Frontal cortex (tissue), 4 donors: ENCODE measurements around the gene PIK3R5. TPM values are rescaled to one million over a fixed set of nuclear protein-coding genes. Genes with fewer than 3 reads are reported as not detected.
"Not testable (repeated sequence)": the region's sequence is repeated elsewhere in the genome, so short reads cannot be mapped to it uniquely, and the experiment has no call there.

ENCODE experiments used
- DNase-seq, 2 donors: peaks; one replicate each; pipeline ENCODE4 v3.0.0; 2012; ENCODE audit warnings: low spot score in 2 of 2
- FAIRE-seq: peaks from 2 replicates; lab custom pipeline; 2012; peaks lifted over from hg19 to GRCh38; lab: Jason Lieb, UNC
- total RNA-seq: library from RNA; depleted of rRNA; stranded (reverse); fragments of >200 nt; gene quantifications from one replicate; pipeline ENCODE4 v1.2.3, GENCODE V29; 2014
- donor health status: control.
- donor health status: control.
- donor health status: control.

PIK3R5 gene
- total RNA-seq, 1 donor from 2014 or later: 0.41 TPM

DNA sequence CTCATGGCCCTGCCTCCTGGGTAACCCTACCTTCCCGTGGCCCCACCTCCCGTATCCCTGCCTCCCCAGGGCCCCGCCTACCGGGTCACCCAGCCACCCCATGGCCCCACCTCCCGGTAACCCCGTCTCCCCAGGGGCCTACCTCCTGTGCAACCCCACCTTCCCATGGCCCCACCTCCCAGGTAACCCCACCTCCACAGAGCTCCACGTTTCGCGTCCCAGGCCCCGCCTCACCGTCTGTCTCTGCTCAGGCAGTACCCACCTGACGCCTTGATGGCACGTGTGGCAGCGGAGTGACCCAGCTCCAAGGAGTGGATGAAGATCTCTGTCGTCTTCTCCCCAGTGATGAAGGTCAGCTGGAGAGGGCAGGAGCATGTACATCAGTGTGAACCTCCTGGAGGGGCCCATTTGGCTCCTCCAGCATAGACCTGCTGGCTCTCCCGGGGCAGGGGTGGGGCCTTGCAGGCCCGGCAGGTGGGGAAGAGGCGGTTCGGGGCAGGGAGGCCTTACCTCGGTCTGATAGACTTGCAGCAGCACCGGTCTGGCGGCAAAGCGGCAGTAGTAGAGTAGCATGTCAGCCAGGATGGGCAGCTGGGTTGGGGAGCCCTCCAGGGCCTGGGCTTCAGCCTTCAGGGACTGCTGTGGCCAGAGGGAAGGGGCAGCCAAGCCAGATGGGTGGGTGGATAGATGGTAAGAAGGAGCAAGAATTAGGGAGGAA, 79.4 kb downstream of the PIK3R5 start:
- FAIRE-seq: no peak
- DNase-seq: no peak

DNA sequence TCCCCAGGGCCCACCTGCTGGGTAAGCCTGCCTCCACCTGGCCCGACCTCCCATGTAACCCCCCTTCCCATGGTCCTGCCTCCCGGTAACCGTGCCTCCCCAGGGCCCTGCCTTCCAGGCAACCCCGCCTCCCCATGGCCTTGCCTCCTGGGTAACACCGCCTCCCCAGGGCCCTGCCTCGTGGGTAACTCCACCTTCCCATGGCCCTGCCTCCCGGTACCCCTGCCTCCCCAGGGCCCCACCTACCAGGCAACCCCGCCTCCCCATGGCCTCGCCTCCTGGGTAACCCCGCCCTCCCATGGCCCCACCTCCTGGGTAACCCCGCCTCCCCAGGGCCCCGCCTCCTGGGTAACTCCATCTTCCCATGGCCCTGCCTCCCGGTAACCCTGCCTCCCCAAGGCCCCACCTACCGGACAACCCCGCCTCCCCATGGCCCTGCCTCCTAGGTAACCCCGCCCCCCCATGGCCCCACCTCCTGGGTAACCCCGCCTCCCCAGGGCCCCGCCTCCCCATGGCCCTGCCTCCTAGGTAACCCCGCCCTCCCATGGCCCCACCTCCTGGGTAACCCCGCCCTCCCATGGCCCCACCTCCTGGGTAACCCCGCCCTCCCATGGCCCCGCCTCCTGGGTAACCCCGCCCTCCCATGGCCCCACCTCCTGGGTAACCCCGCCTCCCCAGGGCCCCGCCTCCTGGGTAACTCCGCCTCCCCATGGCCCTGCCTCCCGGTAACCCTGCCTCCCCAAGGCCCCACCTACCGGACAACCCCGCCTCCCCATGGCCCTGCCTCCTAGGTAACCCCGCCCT, 80.1 kb downstream of the PIK3R5 start:
- FAIRE-seq, DNase-seq: not testable (repeated sequence)

DNA sequence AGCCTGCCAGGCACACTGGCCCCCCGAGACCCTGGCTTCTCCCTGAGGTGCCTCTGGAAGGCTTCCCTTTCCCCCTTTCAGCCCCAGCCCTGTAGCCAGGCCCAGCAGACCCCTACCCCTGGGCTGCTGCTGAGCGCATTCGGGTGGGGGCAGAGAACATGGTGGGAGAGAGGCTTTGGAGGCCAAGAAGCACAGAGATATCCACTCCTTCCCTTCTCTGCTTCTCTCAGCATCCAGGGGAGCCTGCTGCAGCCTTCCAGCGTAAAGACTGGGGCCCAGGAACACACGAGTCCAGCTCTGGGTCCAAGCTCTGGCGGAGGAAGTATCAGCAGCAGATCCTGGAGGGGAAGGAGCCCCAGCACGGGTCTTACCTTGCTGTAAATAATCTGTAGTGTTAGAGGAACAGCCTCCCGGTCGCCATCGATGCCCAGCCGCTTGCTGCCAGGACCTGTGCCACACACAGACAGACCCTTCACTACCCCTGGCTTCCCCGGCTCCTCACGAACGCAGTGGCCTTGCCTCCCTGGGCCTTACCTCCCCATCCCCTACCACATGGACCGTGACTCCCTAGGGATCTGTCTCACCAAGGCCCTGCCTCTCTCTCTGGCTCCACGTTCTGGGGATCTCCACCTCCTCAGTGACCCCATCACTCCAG, 81.0 kb downstream of the PIK3R5 start:
- no peak for DNase-seq
- FAIRE-seq: no peak

DNA sequence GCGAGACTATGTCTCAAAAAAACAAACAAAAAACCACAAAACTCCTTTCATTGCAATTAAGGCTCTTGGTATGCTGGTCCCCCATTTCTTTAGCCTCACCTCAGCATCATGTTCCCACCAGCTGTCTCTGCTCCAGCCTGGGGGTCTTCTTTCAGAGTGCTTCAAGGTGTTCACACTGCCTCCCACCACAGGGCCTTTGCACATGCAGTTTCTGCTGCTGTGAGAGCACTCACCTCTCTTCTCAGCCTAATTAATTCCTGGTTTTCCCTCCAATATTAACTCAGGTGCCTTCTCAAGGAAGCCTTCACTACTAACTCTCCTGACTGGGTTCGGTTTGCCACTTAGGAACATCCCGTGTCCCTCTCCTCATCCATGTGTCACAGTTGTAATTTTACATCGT, 82.2 kb downstream of the PIK3R5 start:
- no peak for FAIRE-seq
- DNase-seq: no peak

DNA sequence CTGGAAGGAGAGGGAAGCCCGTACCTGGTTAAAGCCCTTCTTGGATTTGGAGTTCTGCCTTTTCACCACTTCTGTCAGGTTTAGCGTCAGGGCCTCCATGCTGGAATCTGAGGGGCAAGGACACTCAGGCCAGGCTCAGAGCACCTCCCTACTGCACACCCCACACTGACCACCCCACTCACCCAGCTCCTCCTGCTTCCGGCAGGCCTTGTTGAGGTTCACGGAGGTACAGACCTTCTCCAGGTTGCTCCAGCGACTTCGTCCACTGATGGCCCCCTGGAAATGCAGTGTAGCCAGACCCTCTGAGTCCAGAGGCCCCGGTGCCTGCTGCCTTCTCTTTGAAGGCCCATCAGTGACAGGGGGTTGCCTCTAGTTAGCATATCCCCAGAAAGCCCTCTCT, 83.9 kb downstream of the PIK3R5 start:
- no peak for FAIRE-seq
- DNase-seq: no peak

DNA sequence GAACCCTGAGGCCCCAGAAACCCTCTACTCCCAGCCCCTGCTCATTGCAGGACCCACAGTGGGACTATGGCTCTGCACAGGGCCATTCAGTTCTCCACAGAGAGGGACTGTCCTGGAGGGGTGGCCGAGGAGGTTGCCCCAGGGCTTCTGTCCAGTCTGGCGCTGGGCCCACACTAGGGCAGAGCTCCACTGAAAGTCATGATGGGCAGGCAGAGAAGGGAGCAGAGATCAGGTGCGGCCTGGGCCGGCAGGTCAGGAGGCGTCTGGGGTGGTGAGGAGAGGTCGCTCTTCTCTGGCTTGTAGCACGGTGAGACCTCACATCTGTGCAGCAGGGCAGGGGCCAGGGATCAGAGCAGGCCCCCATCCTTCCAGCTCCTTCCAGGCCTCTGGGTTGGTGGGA, 85.0 kb downstream of the PIK3R5 start:
- DNase-seq (no peak), FAIRE-seq (no peak)

DNA sequence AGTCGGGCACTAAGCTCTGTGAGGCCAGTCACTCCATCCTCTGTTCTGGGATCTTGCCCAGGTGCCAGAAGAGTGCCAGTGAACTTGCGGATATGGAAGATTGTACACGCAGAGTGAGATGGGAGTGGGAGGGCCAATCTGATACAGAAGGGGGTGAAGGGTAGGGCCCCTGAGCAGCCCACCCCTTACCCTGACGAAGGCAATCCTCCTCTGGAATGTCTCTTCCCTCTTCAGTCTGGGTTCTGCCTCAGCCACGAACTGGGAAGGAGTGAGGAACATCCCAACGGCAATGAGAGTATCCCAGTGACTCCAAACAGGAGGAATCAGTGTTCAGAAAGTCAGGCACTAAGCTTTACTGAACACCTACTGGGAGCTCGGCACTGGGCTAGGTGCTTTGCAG, 86.1 kb downstream of the PIK3R5 start:
- no peak for DNase-seq
- FAIRE-seq: no peak

DNA sequence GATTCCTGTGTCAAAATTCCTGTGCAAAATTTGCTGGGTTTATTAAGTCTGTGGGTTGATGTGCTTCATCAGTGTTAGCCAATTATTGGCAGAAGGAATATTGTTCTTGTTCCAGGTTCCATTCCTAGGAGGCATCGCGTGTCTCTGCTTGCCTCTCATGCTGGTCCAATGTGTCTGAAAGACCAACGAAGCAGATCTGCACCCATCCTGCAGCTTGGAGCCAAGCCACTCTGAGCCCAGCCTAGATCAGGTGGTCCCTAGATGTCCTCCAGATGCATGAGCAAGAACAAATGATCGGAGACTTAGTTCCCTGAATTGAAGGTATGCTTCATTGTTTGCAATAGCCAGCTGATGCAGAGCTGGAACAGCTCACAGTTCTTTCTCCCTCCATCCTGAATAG, 87.5 kb downstream of the PIK3R5 start:
- FAIRE-seq (no peak), DNase-seq (no peak)

DNA sequence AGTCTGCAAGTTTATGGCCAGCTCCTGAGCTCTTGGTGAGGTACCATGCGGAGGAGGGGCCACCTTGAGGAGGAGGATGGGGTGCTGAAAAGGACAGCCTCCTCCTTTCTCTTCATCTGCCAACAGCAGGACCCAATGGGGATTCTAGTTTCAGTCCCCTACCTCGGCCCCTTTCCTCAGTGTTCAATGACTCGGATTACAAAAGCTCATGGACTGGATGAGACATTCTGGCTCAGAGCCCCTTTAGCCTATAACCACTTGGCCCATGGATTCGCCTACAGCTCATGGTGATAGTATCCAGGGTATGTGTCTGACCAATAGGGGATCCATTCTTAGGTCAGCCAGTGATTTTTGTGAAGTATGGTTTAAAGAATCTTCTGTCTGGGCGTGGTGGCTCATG, 89.5 kb downstream of the PIK3R5 start:
- FAIRE-seq (no peak), DNase-seq (no peak)

DNA sequence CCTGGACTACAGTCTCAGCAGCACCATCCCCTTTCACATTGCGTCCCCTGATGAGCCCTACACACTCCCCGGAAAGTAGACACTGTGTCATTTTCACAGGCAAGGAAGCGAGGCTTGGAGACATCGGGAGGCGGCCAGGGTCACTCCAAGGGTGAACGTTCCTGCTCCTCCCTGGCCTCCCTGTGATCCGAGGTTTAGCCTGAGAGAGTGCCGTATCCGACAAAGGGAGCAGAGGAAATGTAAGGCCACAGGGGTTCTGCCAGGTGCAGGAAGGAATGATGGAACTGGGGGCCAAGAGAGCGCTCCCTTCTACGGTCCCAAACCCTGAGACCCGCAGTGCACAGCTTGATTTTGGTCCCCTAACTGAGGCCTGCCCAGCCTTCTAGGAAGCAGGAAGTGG, 90.1 kb downstream of the PIK3R5 start:
- no peak for FAIRE-seq
- DNase-seq: no peak

DNA sequence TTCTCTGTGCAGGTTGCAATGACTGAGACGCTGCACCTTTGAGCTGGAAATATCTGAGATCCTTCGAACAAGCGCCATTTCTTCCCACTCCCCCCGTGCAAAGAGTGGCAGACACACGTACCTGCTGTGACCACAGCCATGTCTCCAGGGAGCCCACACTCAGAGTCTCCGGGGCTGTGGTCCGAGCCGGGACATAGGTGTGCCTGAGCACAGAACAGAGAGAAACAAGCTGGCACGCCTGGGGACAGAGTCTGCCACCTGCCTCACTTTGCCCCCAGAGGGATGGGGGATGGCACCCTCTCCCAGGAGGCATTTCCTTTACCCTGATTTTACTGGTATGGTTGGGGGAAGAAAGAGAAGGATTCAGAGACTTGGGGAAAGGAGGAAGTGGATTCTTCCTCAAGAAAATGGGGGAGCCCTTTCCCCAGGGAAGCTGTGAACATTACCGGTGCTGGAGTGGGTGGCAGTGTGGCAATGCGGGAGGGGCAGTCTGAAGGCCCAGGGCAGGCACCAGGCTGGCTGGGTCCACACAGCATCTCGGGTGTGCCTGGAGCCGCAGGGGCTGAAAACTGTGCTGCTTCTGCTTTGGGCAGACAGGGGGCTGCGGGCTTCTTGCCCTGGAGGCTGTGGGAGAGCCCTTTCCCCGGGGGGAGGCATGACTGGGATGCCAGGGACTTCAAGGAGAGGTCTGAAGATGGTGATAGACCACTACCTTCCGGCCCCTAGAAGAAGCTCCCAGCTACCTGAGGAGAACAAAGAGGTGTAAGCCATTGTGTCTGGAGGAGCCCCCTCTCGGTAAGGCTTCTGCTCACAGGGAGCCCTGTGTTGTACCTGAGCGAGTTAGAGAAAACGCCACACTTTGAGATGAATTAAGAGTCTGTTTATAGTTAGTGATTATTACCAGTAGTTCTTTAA, 91.4 kb downstream of the PIK3R5 start:
- FAIRE-seq (no peak), DNase-seq (no peak)

DNA sequence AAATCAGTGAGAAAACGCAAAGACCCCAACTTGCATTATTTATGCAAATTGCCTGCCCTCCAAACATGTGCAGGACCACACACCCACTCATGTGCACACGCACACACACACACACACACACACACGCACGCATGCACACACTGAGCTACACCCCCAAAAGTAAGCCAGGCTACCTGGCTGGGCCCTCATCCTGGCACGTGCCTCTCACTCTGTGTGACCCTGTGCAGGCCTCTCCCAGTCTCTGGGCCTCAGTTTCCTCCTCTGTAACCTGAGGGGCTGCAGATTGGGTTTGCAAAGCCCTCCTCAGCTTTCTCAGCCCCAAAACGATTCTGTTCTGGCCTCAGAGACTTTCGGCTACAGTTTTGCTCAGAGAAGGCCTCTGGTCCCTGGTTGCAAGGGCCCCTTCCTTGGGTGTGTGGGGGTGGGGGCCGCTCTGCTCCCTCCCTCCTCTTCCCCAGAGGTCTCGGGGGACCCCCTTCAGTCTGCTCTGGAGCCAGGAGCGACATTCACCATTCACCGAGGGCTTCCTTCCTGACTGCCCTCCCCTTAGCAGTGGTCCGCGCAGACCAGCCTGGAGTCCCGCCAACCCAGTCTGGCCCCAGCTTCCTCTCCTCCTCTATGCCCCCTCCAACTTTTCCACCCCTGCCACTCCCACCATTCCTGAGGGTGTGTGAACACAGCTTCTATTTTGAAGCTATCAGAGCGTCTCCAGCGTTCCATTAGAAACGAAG, 92.6 kb downstream of the PIK3R5 start:
- DNase-seq (no peak), FAIRE-seq (no peak)

DNA sequence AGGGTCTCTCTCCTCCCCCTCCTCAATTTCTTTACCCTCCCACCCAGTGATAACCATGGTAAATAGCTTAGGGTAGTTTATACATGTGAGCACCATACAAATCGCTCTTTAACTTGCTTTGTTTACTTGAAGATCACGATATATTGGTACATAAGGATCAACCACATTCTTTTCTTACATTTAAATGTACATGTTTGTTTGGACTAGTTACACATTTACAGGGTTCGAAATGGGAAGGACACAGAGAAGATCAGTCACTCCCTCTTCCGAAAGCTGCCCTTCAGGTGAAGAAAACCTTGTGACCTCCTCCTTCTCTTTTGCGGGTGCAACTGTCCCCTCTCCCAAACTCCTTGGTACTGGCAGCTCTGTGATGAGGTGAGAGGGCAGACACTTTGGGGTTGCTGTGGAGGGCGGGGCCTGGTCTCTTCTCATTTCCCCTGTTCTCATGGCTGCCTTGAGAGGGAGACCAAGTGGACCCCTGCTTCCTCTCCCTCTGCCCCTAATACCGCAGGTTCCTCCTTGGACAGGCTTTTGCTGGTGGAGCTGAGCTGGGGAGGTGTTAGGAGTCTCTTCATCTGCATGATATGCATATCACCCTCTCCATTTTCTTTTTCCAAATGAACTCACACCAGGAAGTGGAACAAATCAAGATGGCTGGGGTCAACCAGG, 93.3 kb downstream of the PIK3R5 start:
- no peak for FAIRE-seq

DNA sequence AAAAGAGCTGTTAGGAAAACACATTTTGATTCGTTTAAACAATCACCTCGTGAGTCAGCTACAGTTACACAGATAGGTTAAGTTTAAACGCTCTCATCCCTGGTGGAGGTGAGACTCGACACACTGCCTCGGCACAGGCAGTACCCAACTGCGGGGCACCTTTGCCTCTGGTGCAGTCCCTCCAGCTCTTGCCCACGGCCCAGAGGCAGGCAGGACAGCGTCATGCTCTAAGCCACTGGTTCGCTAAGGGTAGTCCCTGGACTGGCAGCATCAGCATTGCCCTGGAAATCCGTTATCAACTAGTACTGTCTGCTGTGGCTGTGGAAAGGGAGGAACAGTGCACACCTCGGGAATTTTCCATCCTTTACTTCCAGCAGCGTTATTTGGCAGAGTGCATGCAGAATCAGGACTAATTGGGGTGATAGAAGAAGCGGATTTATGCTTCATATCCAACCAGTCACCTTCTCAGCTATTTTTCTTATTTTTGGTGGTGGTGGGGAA, 94.4 kb downstream of the PIK3R5 start:
- FAIRE-seq (no peak), DNase-seq (no peak)

More for the DNA sequence above, 93.3 kb downstream of the PIK3R5 start:
- no peak for DNase-seq

DNA sequence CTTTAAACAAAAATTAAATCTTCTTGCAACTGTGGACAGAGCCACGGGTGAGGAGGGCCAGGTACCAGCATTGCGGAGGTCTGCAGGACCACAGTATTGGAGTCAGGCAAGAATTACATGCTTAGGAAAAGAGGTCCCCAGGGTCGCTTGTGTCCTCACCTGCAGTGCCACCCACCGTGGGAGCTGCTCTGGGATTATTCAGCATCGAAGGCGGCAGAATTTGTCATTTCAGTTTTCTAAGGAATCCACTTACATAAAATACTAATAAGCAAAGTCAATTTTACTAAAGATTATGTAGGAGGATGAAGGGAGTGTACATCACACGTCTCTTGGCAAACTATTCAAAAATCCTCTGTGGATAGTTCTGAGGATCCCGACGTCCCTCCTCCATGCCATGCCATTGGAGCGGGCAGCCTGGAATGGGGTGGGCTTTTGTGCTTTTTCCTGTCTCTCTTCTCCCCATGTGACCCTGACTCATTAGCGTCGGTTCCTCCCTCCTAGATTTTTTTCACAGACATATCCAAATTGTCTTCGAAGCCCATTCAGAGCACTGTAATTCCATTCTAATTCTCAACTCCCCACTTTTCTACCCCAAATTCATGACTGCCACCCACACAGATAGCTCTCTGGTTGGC, 95.0 kb downstream of the PIK3R5 start:
- FAIRE-seq (no peak), DNase-seq (no peak)

DNA sequence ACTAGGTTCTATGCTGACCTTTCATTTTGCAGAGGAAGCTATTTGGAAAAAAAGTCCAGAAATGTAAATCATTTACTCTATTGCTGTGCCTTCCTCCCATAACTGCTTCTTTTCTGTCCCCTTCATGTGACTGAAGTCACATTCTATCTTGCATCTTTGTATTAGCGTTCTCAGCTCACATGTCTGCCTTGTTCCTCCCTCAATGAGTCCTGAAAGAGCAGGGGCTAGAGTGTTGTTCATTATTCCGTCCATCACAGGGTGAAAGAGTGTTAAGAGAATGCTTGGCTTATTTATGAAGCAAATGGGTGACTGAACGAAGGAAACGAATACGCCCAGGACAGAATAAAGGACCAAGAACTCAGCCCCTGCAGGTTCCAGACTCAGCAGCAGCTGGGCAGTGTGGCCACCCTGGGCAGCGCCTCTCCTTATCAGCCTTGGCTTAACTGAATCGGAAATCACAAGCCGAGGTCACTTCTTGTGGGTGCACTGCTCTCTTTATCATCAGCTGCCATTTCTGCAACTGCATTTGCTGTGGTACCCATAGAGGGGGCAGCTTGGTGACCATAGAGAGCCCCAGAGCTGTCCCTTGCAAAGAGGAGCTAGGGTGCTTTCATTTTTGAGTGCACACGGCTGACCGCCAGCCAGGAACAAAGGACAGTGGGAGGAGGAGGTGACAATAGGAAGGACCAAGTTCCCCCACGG, 96.2 kb downstream of the PIK3R5 start:
- no peak for DNase-seq
- no peak for FAIRE-seq

DNA sequence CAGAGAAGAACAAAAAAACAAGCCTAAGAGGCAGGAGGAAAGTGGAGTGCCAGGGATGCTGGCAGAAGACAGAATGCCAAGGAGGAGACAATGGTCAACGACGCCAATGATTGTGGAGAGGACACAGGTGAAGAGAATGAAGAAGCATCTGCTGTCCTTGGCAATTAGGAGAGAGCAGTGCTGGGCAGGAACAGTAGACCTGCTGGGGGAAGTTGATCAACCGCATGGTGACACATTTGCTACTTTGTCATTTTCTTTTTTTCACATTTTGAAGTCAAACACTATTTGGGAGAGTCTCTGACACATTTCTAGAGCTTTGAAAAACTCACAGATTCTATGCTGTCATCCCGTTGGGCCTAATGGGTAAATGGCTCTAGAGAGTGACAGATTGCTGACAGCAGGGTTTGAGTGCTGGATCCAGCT, 97.0 kb downstream of the PIK3R5 start:
- no peak for FAIRE-seq
- DNase-seq: no peak
